NB4 (cell line): ENCODE measurements around the gene RAD52.
A peak's percentile ranks its signal among the peaks of the same experiment; 100 is the strongest.

ENCODE experiments used
- MYC ChIP-seq: IDR thresholded peaks from 2 replicates; pipeline ENCODE4 v1.6.1; 2011; ENCODE audit warnings: low read depth, low read length
- POLR2A ChIP-seq: IDR thresholded peaks from 2 replicates; pipeline ENCODE4 v1.6.1; 2011; ENCODE audit warnings: mild to moderate bottlenecking; ENCODE audit not compliant: insufficient read length; ENCODE audit errors: extremely low read depth

GRCh38 chr12:905261-906031 lies 44.0 kb downstream of the RAD52 start:
- TF ChIP-seq POLR2A, result no peak
- TF ChIP-seq MYC, result peak; percentile 65; the same call in 1 of the 2 replicates
